GM18505 (cell line): ENCODE measurements around the gene NINJ1.

Source experiments
- ATAC-seq: cut with Tn5 transposase; IDR thresholded peaks from one replicate; pipeline ENCODE4 v1.9.1; 2021; ENCODE audit not compliant: unreplicated experiment
- POLR2A ChIP-seq: IDR thresholded peaks from 4 replicates; pipeline ENCODE4 v1.6.1; 2011; ENCODE audit warnings: borderline replicate concordance; ENCODE audit not compliant: insufficient read depth, insufficient read length; ENCODE audit errors: extremely low read depth

Gene NINJ1

DNA sequence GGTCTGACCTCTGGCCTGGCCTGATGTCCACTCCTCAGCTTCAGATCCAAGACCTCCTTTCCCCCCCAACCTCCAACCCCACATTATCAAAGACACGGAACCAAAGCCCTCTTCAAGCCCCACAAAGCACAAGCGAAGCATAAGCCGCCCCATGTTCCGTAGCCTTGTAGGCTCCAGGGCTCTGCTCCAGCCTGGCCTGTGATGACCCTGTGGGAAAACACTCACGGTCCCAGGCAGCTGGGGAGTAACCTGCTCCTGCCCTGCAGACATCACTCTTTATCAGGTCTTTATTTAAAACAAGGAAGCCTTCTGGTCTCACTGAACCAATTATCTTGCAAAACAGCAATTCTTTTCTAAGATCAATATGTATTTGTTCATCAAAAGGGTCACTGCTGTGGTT, 34.5 kb upstream of the NINJ1 start:
- ATAC-seq = no peak
- no peak for TF ChIP-seq POLR2A

DNA sequence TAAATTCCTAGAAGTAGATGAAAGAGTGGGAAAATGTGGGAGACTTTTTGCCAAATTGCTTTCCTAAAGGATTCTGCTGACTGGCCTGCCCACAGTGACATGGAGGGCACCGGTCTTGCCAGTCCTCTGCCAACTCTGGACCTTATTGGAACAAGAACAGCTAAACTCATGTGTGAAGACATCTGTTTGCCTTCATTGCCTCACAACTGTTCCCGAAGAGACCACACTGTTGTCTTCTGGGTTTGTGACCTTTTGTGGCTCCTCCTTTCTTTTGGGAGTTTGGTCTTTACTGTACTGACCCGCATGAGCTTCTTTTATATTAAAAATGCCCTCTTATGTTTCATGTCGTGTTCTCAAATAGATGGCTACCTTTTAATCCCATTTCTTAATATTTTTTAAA, 33.8 kb upstream of the NINJ1 start:
- no peak for ATAC-seq
- no peak for TF ChIP-seq POLR2A

DNA sequence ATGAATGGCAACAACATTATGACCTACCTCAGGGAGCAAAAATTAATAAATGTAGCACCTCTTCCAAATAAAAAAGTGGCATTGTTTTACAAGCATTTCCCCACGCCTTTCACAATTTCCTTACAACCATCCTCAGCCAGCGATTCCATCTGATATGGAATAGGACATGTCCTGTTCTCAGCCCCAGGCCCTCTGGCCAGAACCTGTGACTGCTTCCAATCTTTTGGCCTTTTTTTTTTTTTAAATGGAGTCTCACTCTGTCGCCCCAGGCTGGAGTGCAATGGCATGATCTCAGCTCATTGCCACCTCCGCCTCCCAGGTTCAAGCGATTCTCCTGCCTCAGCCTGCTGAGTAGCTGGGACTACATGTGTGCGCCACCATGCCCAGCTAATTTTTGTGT, 33.1 kb upstream of the NINJ1 start:
- no peak for ATAC-seq
- no peak for TF ChIP-seq POLR2A

DNA sequence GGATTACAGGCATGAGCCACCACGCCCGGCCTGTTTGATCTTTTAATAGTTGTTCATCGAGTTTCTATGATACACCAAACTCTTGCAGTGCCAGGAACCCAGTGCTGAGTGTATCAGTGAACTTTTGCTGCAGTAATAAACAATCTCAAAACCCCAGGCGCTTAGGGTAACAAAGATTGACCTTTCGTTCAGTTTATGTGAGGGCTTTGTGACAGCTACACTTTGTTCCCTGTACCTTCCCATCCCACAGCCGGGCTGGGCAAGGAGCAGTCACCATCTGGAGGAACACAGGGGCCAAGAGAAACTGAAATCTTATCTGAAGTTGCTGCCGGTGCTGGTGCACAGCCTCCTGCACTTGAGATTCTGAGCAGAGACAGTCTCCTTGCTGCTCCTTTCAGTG, 32.6 kb upstream of the NINJ1 start:
- ATAC-seq = no peak
- TF ChIP-seq POLR2A = no peak

DNA sequence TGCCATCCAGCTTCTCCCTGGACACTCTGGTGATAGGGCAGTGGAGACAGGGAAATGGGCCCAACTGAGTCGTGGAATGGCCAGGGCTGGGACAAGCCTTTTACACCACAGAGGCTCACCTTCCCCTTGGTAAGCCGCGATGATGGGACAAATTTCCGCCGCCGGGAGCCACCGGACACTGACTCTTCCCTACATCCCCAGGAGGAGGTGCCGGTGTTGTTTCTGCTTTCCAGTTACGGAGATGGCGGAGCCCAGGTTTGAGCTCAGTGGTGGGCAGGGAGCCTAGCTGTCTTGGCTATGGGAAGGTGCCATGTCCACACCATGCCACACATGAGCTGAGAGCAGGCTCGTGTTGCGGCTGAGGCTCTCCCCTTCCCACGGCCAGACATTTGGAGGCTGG, 30.0 kb upstream of the NINJ1 start:
- no peak for TF ChIP-seq POLR2A
- ATAC-seq = no peak

DNA sequence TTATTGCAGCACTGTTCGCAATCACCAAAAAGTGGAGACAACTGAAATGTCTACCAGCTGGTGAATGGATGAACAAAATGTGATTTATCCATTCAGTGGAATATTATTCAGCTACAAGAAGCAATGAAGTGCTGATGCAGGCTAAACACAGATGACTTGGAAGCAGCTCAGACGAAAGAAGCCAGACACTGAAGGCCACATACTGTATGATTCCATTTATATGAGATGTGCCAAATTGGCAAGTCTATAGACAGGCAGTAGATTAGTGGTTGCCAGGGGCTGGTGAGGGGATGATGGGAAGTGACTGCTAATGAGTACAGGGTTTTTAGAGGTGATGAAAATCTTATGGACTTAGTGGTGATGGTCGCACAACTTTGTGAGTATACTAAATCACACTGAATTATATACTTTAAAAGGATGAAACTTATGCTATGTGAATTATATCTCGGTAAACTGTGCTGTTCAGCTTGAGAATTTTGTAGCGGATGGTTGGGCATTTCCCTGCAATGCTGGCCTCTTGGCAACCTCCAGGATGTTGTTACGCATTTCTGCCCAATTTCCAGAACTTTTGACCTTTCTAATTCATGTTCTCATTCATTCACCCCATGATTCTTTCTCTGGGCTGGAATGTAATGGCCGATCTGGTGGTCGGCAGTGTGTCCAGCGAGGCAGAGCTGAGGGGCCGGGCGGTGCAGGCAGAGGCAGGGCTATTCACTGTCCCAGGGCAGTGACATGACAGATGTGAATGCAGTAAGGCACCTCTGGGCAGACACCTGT, 27.9 kb upstream of the NINJ1 start:
- TF ChIP-seq POLR2A = no peak
- no peak for ATAC-seq

DNA sequence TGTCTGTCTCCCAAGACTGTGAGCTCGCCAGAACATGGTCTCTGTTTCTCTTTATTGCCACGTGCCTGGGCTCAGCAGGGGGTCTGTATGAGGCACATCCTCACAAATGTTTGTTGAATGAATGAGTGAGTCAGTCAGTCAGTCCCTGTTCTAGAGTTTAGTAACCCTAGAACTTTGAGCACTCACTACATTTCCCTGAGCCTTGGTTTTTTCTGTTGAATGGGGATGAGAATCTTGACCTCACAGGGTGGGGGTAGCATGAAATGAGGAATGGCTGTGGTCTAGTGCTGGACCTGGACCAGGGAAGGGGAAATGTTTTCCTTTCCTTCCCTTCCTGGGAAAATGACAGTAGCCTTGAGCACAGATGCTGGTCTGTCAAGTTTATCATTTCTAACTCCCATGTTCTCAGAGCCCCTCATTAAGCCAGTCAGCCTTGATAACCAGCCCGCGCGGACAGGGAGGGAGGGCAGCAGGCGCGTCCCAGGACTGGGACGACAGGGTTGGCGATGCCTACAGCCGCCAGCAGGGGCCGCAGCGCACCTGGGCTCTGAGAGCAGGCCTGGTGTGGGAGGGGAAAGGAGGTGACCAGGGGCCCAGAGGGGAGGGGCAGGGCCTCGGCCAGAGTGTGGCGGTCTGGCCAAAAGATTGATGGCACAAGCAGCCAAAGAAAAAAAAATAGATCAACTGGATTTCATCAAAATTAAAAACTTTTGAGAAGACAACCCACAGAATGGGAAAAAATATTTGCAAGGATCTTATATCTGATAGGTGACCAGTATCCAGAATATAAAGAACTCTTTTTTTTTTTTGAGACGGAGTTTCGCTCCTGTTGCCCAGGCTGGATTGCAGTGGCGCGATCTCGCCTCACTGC, 25.8 kb upstream of the NINJ1 start:
- TF ChIP-seq POLR2A = no peak
- peak; percentile 59 for ATAC-seq

DNA sequence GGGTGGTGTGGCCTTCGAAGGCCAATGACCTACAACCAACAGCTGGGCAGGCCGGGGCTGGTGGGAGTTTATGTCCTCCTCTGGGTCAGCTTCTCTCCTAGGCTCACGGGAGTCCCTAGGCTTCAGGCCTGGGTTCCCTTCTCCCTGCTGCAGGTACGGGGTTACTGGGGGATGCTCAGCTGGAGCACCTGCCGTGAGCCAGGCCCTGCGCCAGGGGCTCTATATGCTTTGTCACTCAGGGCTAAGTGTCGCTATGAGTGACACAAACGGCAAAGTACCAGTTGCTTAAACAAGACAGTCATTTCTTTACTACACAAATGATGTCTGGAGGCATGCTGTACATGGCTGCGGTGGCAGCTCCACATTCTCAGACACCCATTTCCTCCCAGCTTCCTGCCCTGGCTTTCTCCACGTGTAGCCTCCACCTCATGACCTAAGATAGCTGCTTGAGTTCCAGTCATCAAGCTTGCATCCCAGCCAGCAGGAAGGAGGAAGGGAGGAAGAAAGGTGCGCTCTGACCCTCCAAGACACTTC, 22.5 kb upstream of the NINJ1 start:
- ATAC-seq = peak; percentile 64
- TF ChIP-seq POLR2A = no peak

DNA sequence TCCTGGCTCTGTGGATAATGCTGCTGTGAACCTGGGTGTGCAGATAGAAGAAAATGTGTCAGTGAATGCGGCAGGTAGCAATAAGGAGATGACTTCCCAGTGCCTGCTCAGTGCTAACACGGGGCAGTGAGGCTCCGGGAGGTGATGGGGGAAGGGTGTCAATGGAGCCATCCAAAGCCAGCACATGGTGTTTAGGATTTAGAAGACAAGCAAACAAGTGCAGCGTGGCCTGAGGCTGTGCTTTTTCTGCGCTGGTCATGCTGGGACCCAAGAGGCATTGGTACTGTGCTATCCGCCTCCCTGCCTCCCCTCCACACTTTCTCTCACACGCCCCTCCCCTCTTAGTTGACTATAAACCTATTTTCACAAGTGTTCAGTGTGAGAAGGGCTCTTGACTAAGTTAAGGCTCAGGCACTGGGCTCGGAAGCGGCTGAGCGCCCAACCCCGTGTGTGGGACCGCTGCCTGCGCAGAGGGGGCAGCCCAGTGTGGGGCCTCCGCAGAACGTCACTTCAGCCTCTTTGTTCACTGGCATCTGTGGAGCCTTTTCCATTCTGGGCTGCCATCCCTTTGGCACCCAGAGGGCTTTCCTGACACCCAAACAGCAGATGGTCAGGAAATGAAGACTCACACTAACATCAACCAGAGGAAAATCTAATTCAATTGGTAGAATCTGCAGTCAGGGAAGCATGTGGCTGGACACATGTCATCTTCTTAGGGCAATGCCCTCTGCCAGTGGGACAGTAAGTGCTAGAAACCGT, 21.8 kb upstream of the NINJ1 start:
- ATAC-seq = no peak
- no peak for TF ChIP-seq POLR2A

DNA sequence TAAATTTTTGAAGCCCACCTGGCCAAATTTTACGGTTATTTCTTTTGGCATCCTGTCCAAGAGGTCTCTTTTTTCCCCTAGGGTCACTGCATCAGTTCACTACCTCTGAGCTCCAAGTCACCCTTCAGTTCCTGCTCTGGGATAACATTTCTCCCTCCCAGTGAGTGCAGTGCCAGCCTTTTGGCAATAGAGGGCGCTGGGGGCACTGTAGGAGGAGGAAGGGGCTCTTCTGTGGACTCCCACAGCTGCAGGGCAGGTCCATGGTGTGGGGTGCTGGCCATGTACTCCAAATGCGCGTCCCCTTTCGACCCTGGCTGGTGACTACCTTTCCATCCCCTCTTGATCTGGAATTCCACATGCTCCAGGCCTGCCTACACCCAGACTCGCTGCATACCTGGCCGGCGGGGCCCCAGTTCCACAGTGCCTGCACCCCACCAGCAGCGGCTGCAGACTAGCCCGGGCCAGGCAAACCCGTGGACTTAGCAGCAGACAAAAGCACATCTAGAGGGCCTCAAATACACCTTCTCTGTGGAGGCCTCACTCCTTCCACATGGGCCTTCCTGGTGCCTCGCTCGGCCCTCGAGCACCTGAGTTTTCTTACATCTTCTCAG, 20.3 kb upstream of the NINJ1 start:
- TF ChIP-seq POLR2A = no peak
- ATAC-seq = no peak

DNA sequence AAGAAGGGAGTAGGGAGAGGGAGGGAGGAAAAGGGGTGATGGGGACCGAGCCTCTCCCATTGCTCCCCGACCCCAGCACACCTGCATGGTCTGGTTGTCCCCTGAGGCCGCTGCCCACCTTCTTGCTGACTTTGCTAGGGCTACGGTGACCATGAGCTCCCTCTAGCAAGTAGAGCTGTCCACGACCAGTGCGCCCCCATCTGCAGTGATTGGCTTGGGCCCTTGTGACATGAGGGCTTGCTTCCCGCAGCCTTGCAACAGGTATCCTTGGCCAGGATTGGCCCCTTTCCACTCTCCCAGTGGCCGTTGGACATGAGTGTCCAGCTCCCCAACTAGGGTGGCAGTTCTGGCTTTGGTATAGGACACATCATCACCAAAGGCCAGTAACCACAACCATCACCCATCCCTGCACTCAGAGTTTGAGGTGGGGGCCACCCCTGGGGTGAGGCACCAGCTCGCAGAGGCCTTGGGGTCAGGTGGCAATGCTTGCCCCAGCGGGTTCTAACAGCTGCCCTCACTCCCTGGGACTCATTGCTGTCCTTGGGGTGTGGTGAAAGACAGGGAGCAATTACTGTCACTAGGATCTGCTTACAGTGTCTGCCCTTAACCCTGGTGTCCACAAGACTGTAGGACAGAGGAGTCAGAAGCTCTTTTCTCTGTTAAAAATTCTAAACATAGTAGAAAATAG, 17.2 kb upstream of the NINJ1 start:
- ATAC-seq = no peak
- TF ChIP-seq POLR2A = no peak

DNA sequence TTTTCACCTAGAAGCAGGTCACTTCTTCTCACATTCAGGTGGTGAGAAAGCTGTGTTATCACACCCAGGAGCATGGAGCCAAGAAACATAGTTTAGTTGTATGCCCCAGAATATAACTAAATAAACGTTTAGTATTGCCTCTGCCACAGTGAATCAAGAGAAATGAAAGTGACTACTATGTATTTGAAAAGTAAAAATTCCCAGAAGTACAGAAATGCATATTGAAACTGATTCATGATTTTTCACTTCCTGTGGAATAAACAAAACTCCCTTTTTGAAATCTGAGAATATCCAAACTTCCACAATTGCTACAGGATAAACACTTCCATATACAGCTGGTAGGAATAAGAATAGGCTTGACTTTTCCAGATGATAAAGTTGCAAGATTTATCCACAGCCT, 15.3 kb upstream of the NINJ1 start:
- no peak for ATAC-seq
- no peak for TF ChIP-seq POLR2A
